Choroid plexus epithelial cell (primary cell): ENCODE results near the gene DNM1.

Source experiments
- DNase-seq: peaks from one replicate; pipeline ENCODE4 v3.0.0-alpha.2; 2010; ENCODE audit warnings: low read depth
- H3K4me3 ChIP-seq: 2 replicates; pipeline ENCODE4 v1.5.1; 2011; ENCODE audit warnings: low read depth, mild to moderate bottlenecking, control low read depth, low read length, moderate library complexity
- CTCF ChIP-seq: conservative IDR thresholded peaks from 2 replicates; pipeline ENCODE4 v1.5.1; 2011; ENCODE audit warnings: low read depth, mild to moderate bottlenecking, control low read depth, inconsistent platforms, low read length, moderate library complexity

DNM1 gene

GRCh38 chr9:128294142-128294541, 91.0 kb downstream of the DNM1 start:
- H3K4me3 ChIP-seq: no peak overlapping the region
- no peak for DNase-seq
- TF ChIP-seq CTCF: no peak

GRCh38 chr9:128296340-128297220, 93.4 kb downstream of the DNM1 start:
- no peak for DNase-seq
- H3K4me3 ChIP-seq: no peak overlapping the region
- no peak for TF ChIP-seq CTCF

- H3K4me3 ChIP-seq: no peak overlapping the region
- no peak for DNase-seq
- no peak for TF ChIP-seq CTCF
Observed at GRCh38 chr9:128297221-128297773, 94.1 kb downstream of the DNM1 start.

- no peak for TF ChIP-seq CTCF
- DNase-seq: no peak
- no peak overlapping the region for H3K4me3 ChIP-seq
Observed at GRCh38 chr9:128298535-128299482, 95.6 kb downstream of the DNM1 start.

GRCh38 chr9:128304136-128304970, 101.2 kb downstream of the DNM1 start:
- no peak for TF ChIP-seq CTCF
- no peak overlapping the region for H3K4me3 ChIP-seq
- DNase-seq: no peak
